Activated CD4-positive, alpha-beta T cell treated with anti-CD3 and anti-CD28 coated beads, Interleukin-2, amount 50 U/mL, for 1 hour (primary cell): ENCODE results near the gene S100A3.
"Not testable (repeated sequence)": the region's sequence is repeated elsewhere in the genome, so short reads cannot be mapped to it uniquely, and the experiment has no call there.

Source experiments
- DNase-seq: peaks from one replicate; pipeline ENCODE4 v3.0.0-alpha.2; 2020

The S100A3 gene, protein sequence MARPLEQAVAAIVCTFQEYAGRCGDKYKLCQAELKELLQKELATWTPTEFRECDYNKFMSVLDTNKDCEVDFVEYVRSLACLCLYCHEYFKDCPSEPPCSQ

DNA sequence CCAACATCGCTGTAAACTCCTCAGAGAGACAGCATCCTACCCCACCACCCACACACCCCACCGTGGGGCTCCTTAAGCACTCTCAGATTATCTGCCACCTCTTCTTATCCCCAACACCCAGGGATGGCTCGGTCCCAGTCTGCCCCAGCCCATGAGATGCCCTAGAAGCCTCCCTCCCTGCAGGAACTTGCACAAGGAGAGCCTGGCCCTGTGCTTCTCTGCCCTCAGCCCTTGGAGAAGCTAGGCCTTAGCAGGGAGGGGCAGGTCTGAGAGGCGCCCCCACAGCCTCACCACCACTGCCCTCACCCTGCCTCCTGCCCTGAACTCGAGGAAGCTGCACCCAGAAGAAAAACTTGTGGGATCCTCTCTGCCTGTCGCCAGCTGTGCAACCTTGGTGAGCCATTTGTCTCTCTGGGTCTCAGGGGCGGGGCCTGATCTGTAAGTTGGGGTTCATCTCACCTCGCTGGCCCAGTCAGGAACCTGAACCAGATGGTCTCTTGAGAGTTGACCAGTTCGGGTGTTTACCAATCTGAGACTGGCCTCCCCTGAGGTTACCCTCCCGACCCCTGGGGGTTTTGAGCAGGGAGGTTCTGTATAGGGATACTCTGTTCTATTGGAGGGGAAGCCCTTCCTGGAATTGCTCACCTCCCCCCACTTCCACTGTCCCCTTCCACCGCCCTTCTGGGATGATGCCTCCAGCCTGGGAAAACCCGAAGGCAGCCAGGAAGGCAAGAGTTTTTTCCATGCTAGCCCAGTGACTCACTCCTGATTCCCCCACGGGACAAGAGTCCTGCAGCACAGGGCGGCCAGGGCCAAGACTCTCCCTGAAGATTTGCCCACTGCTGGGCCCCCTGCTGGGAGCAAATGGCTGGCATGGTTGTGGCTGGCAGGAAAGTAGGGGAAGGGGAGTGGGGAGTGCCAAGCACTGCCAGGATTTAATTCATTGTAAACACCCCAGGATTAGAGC is at the start of gene S100A3:
TSS of gene S100A3 (minus strand) at position 537 of the 967 bp plus-strand sequence. CDS start 773 bp downstream, outside the sequence.
- DNase-seq = no peak

DNA sequence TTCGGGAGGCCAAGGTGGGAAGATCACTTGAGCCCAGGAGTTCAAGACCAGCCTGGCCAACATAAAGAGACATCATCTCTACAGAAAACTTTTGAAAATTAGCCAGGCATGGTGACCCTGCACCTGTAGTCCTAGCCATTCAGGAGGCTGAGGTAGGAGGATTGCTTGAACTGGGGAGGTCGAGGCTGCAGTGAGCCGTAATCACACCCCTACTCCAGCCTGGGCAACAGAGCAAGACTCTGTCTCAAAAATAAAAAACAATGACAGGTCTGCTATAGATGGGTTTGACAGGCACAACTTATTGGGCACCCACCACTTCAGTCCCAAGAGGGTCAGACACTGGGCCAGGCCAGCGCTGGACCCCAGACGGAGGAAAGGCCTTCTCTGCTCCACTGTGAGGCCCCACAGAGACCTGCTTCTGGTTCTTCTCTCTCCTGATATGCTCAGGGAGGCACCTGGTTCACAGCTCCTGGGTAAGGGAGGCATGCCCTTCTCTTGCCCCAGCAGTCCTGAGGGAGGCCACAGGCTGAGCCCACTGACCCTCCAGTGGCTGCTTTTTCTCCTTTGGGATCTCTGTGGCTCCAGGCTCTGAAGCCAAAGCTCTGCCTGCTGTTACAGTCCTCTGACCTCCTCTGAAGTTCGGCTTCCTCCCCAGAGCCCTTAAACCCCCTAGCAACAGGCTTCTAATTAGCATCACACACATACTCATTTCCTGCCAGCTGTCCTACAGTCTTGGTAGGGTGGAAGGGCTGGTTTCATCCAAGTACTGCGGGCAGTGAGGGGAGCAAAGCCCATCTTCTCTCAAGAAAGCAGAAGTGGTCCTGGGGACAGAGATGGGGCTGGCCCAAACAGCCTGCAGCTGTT is 49.5 kb upstream of the S100A3 start:
- no peak for DNase-seq

DNA sequence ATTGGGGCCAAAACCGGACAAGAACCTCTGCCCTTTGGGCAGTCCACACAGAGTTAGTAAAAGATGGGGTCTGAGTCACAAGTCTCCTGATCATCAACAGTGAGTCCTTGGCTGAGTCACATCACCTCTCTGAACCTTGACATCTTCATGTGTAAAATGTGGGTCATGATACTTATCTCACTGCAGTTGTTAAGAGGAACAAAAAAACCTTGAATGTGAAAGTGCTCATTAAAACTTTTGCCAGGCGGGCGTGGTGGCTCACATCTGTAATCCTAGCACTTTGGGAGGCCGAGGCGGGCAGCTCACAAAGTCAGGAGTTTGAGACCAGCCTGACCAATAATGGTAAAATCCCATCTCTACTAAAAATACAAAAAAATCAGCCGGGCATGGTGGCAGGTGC is 48.1 kb upstream of the S100A3 start:
- DNase-seq = no peak

DNA sequence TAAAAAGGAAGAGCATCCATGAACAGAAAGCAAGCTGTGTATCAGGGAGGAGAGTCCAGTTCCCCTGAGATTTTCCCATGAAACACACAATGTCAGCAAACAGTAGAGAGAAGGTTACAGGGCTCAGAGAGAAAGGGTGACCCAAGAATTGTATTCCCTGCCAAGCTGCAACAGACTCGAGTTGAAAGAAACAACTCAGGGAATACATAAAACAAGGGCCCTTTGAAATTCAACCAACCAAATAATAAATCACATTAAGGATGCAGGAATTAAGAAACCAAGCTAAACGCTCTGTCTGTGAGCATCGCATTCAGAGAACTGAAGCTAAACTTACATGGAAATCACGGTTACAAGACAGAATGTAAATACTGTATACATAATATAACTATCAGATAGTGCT is 43.7 kb upstream of the S100A3 start:
- DNase-seq = no peak

DNA sequence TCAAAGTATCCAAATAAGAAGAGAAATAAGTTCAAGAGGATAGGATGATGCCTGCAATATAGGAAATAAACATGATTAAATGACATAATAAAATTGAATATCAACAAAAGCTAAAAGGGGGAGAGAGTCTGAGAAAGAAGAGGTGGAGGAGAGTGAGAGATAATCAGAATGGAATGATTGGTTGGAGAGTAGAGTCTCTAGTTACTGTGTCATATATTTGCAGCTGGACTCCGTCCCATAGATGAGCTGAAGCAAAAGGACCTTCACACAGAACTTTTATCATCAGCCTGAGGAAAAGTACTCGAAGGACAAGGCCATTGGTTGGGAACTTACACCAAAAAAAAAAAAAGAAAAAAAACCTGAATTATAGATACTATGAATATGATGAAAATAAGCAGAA is 39.4 kb upstream of the S100A3 start:
- no peak for DNase-seq

DNA sequence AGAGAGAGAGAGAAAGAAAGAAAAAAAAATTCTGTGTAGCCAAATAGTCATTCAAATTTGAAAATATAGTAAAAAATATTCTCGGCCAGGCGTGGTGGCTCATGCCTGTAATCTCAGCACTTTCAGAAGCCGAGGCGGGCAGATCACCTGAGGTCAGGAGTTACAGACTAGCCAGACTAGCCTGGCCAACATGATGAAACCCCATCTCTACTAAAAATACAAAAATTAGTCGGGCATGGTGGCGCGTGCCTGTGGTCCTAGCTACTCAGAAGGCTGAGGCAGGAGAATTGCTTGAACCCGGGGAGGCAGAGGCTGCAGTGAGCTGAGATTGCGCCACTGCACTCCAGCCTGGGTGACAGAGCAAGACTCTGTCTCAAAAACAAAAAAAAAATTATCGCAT is 39.0 kb upstream of the S100A3 start:
- DNase-seq = not testable (repeated sequence)

DNA sequence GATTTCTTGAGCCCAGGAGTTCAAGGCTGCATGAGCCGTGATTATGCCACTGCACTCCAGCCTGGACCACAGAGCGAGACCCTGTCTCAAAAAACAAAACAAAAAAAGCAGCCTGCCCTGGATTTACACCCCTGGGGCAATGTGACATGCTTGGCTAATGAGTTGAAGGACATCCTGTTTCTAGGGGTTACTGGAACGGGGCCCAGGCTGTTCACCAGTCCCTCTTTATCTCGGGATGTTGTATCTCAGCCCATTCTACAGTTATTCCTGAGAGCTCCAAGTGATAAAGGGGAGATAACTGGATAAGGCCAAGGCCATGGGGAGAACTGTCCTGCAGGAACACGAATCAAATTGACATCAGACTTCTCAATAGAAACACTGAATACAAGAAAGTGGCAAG is 38.3 kb upstream of the S100A3 start:
- DNase-seq = no peak

DNA sequence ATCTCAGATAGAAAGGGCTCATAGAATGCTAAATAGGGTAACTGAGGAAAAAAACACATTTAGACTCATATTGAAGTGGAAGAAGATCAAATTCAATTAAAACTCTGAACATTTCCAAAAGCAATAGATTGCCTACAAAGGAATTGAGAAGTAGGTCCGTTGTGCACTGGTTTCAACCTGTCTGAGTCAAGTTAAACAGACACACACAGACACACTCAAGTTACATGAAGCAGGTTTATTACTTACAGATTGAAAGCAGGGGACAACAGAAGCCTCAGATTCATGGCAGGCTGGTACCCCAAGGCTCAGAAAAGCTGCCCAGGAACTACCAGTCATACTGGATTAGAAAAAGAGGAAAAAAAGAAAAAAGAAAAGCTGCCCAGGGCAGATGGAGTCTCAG is 37.3 kb upstream of the S100A3 start:
- no peak for DNase-seq

DNA sequence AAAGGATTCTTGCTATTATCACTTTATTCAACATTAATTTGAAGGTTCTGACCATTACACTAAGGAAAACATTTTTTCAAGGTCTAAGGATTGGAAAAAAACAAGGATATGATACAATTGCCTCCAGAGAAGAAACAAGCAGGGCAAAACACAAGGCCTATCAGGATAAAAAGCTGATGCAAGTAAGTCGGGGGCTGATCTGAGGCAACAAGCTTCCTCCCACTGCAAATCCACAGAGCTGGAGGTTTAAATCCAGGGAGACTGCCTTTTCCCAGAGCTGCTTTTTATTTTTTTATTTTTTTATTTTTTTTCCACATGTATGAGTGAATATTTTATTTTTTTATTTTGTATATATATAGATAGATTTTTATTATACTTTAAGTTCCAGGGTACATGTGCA is 35.9 kb upstream of the S100A3 start:
- DNase-seq = no peak

DNA sequence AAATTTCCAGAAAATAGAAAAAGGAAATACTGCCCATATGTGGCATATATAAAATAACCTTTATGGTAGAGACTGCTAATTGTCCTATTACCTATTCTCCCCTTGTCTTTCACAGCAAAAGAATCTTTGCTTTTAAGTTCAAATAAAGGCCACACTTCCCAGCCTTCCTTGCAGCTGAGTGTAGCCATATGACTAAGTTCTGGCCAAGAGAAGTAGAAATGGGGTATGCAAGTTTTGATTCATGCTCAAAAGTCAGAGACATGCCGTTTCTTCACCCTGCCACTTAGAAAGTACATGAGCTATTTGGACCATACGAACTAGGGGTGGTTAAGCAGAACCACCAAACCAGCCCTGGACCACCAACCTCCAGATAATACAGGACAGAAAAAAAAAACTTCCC is 34.9 kb upstream of the S100A3 start:
- no peak for DNase-seq

DNA sequence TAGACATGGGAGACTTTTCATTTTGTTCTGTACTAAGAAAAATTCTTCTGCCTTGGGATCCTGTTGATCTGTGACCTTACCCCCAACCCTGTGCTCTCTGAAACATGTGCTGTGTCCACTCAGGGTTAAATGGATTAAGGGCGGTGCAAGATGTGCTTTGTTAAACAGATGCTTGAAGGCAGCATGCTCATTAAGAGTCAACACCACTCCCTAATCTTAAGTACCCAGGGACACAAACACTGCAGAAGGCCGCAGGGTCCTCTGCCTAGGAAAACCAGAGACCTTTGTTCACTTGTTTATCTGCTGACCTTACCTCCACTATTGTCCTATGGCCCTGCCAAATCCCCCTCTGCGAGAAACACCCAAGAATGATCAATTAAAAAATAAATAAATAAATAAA is 34.5 kb upstream of the S100A3 start:
- not testable (repeated sequence) for DNase-seq

DNA sequence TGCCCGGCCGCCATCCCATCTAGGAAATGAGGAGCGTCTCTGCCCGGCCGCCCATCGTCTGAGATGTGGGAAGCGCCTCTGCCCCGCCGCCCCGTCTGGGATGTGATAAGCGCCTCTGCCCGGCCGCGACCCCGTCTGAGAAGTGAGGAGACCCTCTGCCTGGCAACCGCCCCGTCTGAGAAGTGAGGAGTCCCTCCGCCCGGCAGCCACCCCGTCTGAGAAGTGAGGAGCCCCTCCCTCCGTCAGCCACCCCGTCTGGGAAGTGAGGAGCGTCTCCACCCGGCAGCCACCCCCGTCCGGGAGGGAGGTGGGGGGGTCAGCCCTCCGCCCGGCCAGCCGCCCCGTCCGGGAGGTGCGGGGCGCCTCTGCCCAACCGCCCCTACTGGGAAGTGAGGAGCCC is 33.8 kb upstream of the S100A3 start:
- DNase-seq = not testable (repeated sequence)

DNA sequence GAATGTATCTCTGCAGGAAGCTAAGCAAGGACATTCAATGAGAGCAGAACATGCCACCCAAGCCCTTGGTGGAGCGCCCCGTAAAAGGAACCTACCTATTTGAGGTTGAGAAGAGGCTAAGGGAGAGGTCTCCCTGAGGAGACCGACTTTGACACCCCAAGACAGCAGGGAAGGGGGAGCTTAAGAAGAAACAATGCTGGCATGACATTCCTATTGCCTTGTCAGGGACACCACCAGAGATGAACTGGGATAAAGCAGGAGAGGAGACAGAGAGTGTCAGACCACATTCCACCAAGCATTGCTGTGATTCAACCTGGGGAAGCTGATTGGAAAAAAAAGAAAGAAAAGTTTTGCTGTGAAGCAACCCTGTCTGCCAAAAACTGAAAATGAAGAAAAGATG is 29.9 kb upstream of the S100A3 start:
- no peak for DNase-seq

DNA sequence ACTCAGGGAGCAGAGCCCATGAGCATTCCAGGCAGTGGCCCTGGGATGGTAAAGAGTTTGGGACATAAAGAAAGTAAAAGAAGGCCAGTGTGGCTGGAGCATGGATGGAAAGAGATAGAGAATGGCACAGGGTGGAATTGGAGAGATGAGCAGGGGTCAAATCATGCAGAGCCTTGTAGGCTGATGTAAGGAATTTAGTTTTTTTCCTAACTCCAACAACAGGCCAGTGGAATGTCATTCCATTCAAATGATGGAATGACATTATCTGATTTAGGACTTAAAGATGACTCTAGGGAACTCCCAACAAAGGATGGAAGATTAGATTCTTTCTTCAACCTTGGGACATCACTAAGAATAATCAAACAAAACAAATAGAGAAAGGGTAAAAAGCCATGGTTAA is 29.4 kb upstream of the S100A3 start:
- no peak for DNase-seq

DNA sequence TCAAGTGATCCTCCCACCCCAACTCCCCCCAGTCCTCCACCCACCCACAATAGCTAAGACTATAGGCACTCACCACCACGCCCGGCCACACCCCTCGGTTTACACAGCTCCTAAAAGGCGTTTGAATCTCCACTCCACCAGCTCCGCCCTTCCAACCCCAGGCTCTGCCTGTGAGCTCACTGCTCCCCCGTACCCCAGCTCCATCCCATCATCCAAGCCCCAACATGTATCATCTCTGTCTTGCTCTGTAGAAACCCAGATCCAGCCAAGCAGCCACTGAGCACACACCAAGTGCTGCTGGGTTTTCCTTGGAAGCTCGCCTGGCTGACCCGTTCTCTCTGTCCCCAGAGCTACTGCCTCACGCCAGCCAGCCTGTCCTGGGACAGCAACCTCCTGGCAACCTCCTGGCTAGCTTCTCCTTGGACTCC is 28.6 kb upstream of the S100A3 start:
- DNase-seq = no peak

DNA sequence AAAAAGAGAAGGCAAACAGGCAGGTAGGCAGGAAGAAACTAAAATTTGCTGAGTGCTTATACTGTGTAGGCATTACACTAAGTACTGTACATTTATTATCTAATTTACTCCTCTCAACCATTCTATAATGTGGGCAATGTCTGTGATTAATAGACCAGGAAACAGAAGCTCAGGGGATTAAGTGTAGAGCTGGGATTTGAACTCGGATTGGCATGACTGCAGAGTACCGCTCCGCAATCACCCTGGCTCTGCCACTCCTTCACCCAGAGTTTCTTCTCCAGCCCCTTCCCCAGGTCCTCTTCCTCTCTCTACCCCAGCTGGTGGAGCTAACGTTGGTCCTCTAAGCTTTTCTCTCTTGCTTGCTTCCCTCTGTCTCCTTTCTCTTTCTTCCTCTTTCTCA is 28.1 kb upstream of the S100A3 start:
- no peak for DNase-seq

DNA sequence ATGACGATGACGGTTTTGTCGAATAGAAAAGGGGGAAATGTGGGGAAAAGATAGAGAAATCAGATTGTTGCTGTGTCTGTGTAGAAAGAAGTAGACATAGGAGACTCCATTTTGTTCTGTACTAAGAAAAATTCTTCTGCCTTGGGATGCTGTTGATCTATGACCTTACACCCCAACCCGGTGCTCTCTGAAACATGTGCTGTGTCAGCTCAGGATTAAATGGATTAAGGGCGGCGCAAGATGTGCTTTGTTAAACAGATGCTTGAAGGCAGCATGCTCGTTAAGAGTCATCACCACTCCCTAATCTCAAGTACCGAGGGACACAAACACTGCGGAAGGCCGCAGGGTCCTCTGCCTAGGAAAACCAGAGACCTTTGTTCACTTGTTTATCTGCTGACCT is 26.4 kb upstream of the S100A3 start:
- DNase-seq = not testable (repeated sequence)

DNA sequence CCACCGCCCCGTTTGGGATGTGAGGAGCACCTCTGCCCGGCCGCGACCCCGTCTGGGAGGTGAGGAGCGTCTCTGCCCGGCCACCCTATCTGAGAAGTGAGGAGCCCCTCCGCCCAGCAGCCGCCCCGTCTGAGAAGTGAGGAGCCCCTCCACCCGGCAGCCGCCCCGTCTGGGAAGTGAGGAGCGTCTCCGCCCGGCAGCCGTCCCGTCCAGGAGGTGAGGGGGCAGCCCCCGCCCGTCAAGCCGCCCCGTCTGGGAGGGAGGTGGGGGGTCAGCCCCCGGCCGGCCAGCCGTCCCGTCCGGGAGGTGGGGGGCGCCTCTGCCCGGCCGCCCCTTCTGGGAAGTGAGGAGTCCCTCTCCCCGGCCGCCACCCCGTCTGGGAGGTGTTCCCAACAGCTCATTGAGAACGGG is 26.0 kb upstream of the S100A3 start:
- not testable (repeated sequence) for DNase-seq

DNA sequence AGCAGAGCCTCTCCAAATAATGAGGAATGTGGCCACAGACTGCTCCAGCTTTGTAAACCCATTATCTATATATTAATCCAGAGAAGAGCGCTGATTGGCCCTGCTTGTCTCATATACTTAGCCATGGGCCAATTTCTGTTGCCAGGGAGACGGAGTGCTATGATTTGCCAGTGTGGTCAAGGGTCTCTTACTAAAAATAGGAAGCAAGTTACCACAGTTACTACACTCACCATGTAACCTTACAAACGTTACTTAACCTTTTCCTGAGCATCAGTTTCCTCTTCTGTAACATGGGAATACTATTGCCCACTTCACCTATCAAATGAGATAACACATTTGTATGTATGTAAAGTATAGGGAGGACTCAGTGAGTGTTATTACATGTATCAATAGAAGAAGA is 24.3 kb upstream of the S100A3 start:
- DNase-seq = no peak

DNA sequence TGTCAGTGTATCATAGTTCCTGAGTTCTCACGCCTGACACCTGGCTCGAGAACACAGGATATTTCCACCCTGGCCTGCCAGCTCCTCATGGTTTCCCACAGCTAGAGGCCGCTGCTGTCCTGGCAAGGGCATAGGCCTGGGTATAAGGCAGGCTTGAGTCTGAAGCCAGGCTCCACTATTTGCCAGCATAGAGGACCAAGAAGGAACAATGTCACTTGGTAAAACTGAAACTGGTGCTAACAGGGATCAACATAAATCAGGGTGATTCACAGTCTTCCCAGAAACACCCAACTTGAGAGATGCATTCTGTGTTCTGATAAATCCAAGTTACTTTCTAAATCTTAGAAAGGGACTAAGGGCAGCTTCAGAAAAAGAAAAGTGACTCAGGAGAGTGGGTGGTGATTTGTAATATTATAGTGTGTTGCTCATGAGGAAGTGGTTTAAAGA is 23.5 kb upstream of the S100A3 start:
- peak; percentile 52 for DNase-seq

DNA sequence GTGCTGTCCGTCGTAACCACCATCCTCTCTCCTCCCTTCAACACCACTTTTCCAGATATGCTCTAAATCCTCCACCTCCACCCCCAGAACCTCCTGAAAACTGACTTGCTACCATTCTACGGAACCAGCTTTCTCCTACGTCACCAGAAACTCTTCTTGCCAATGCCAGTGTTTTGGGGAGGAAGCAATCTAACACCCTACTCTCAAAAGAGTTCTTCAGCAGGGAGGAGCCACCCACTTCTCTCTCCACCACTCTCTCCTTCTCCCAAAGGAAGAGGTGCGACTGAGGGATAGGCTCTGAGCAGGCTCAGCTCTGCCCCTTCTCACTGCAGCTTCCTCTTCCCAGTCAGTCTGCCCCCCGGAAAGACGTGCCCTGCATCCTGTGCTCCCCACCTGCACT is 22.6 kb upstream of the S100A3 start:
- DNase-seq = no peak

DNA sequence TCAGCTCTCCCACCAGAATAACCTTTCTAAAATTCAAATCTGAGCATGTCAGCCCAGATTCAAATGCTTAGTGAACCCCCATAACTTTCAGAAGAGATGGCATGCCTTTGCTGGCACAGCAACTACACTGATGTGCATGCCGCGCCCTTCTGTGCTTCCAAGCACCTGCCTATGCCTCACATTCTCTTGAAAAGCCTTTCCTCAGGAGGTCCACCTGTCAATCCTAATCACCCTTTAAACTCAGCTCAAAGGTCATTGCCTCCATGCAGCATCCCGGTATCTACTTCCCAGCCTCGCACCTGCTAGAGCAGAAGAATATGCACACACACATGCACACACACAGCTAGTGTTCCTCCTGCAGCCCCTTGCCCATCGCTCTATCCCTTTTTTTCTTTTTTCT is 21.8 kb upstream of the S100A3 start:
- no peak for DNase-seq

DNA sequence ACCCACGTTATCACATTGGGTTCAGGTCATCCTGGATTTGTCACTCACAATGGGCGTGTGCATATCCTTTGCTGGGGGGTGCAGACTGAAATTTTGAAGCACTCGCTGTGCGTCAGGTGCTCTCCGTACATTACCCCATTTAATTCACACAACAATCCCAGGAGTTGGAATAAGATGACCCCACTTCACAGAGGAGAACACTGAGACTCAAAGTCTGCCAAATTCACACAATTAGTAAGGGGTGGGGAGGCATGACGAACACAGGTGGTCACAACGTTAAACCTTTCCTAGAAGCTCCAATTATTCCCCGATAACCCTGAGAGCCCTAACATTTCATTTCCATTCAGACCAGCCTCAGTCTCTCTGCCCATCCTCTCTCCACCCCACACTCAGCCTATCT is 20.4 kb upstream of the S100A3 start:
- no peak for DNase-seq
